Measurements from ENCODE around the gene AMBRA1. TPM values are rescaled to one million over a fixed set of nuclear protein-coding genes. Genes with fewer than 3 reads are reported as not detected.

Gene AMBRA1
- polyA plus RNA-seq, 1 of the 3 experiments (the other 2 are of a cell fraction), result 10.4 TPM

- no peaks in the 10 kb centered on the region for H3K9me3 ChIP-seq
- no peaks in the 10 kb centered on the region for H3K9me2 ChIP-seq
- WGBS (ENCODE audit: low lambda C conversion rate), result 83% methylated on average over 5 of the region's 5 CpGs
- no peak overlapping the region for H3K27ac ChIP-seq (ENCODE audit: low read depth in 2 of 2, low read length in 1 of 2)
- no peak overlapping the region for H3K9ac ChIP-seq
- no peaks in the 10 kb centered on the region for H3K36me3 ChIP-seq (replicated peaks in 1 of 2; ENCODE audit: control insufficient read depth in 1 of 2, insufficient read depth in 2 of 2, low read length in 1 of 2)
- H3K27me3 ChIP-seq (ENCODE audit: insufficient read depth), result no peaks in the 10 kb centered on the region
- no peak overlapping the region for H3K4me3 ChIP-seq (ENCODE audit: low read depth in 2 of 2, low read length in 1 of 2)
- no peak for DNase-seq
- H3K4me1 ChIP-seq (ENCODE audit: control insufficient read depth in 1 of 2, insufficient read depth in 2 of 2, low read depth in 1 of 2, low read length in 1 of 2), result peaks cover 5 to 9% of the 10 kb centered on the region in 2 experiments; a peak in 2 of 4 replicates
- peaks cover 40% of the 10 kb centered on the region for H3K79me2 ChIP-seq (ENCODE audit: insufficient read depth)
- CTCF ChIA-PET, result interaction anchor here (0.8 to 4.3 kb wide), 2 partner anchors 223 to 228 kb away, joined by 3 to 17 read pairs; no protein-coding TSS in a partner anchor
- POLR2A ChIA-PET, result interaction anchor here (1.2 kb wide), 1 partner anchor 18 kb away, joined by 7 read pairs; the partner anchor contains the start of gene AMBRA1
- H3K4me2 ChIP-seq, result no peak overlapping the region
- H2AFZ ChIP-seq (ENCODE audit: low read depth), result no peak overlapping the region
- no peaks in the 10 kb centered on the region for H4K20me1 ChIP-seq (ENCODE audit: insufficient read depth)
- H3F3A ChIP-seq (replicated peaks; ENCODE audit: insufficient read depth), result no peaks in the 10 kb centered on the region
- TF ChIP-seq IRF3 (IDR thresholded peaks at IDR 0.05; ENCODE audit: low read depth, low read length), result no peak
- TF ChIP-seq NRF1 (IDR thresholded peaks at IDR 0.05; ENCODE audit: low read depth, low read length), result no peak
- no peak for TF ChIP-seq NFIC (IDR thresholded peaks at IDR 0.05; ENCODE audit: borderline replicate concordance)
- no peak for TF ChIP-seq FOSL2 (IDR thresholded peaks at IDR 0.05; ENCODE audit: borderline replicate concordance, low read depth)
- no peak for TF ChIP-seq RAD21 (IDR thresholded peaks at IDR 0.05; ENCODE audit: low read length)
- no peak for TF ChIP-seq SMC3 (IDR thresholded peaks at IDR 0.05; ENCODE audit: low read depth, low read length)
- TF ChIP-seq TEAD4 (IDR thresholded peaks at IDR 0.05; ENCODE audit: borderline replicate concordance, insufficient read depth), result no peak
- TF ChIP-seq POLR2AphosphoS5 (IDR thresholded peaks at IDR 0.05; ENCODE audit: low read depth, low read length), result no peak
Measured at GRCh38 chr11:46611526-46612304, 17.9 kb upstream of the AMBRA1 start.

DNA sequence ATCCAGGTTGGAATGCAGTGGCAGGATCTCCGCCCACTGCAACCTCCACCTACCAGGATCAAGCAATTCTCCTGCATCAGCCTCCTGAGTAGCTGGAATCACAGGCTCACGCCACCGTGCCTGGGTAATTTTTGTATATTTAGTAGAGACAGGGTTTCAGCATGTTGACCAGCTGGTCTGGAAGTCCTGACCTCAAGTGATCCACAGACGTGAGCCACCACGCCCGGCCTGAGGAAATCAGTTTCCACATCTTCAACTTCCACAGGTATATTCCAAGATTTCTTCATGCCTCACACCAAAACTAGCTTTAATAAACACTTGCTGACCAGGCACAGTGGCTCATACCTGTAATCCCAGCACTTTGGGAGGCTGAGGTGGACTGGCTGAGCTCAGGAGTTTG lies 15.6 kb upstream of the AMBRA1 start:
- POLR2A ChIA-PET, result no interaction called here

More for the DNA sequence above, 15.6 kb upstream of the AMBRA1 start:
- H3K4me1 ChIP-seq (ENCODE audit: control insufficient read depth in 1 of 2, insufficient read depth in 2 of 2, low read depth in 1 of 2, low read length in 1 of 2), result peaks cover 2 to 5% of the 10 kb centered on the region in 2 experiments; a peak in 2 of 4 replicates
- no peaks in the 10 kb centered on the region for H3F3A ChIP-seq (replicated peaks; ENCODE audit: insufficient read depth)
- peaks cover 29% of the 10 kb centered on the region for H3K79me2 ChIP-seq (ENCODE audit: insufficient read depth)
- CTCF ChIA-PET, result interaction anchor here (4.8 kb wide), 1 partner anchor 8 kb away, joined by 18 read pairs; the partner anchor contains the start of genes ATG13 and HARBI1
- H3K4me3 ChIP-seq (ENCODE audit: low read depth in 2 of 2, low read length in 1 of 2), result no peak overlapping the region
- H3K4me2 ChIP-seq, result no peak overlapping the region
- DNase-seq, result no peak
- H3K9me2 ChIP-seq, result no peaks in the 10 kb centered on the region
- 95% methylated on average over 6 of the region's 6 CpGs for WGBS (ENCODE audit: low lambda C conversion rate)
- no peak overlapping the region for H2AFZ ChIP-seq (ENCODE audit: low read depth)
- no peaks in the 10 kb centered on the region for H3K9me3 ChIP-seq
- H3K27me3 ChIP-seq (ENCODE audit: insufficient read depth), result no peaks in the 10 kb centered on the region
- no peak overlapping the region for H3K27ac ChIP-seq (ENCODE audit: low read depth in 2 of 2, low read length in 1 of 2)
- H3K9ac ChIP-seq, result no peak overlapping the region
- H3K36me3 ChIP-seq (replicated peaks in 1 of 2; ENCODE audit: control insufficient read depth in 1 of 2, insufficient read depth in 2 of 2, low read length in 1 of 2), result no peaks in the 10 kb centered on the region
- H4K20me1 ChIP-seq (ENCODE audit: insufficient read depth), result no peaks in the 10 kb centered on the region
- TF ChIP-seq FOXM1 (IDR thresholded peaks at IDR 0.05; ENCODE audit: low read depth), result no peak
- no peak for TF ChIP-seq SMC3 (IDR thresholded peaks at IDR 0.05; ENCODE audit: low read depth, low read length)
- no peak for TF ChIP-seq JUND (IDR thresholded peaks at IDR 0.05)
- TF ChIP-seq USF2 (IDR thresholded peaks at IDR 0.05; ENCODE audit: borderline replicate concordance, low read depth, low read length), result no peak
- no peak for TF ChIP-seq CHD2 (IDR thresholded peaks at IDR 0.05; ENCODE audit: low read length, partially characterized antibody)
- no peak for TF ChIP-seq POLR2AphosphoS5 (IDR thresholded peaks at IDR 0.05; ENCODE audit: low read depth, low read length)
- no peak for TF ChIP-seq FOXJ3 (CRISPR knock-in tag; IDR thresholded peaks at IDR 0.05)
